Uterus (tissue), 4 donors: ENCODE results near the gene BCL2L11. TPM values are rescaled to one million over a fixed set of nuclear protein-coding genes. Genes with fewer than 3 reads are reported as not detected.

Source experiments
- DNase-seq, 2 donors: peaks; one replicate each; pipeline ENCODE4 v3.0.0-alpha.2; 2019 to 2020
- H3K27ac ChIP-seq, 2 donors: fragments of 200-600 bp; sonication (generic); 1 replicate in 1 of 2; 2 replicates in 1 of 2; pipeline ENCODE4 v1.5.1; 2016 to 2018
- H3K27me3 ChIP-seq, 2 donors: fragments of 200-600 bp; sonication (generic); one replicate each; pipeline ENCODE4 v1.5.1; 2018 to 2019; ENCODE audit warnings: control low read depth in 1 of 2
- H3K36me3 ChIP-seq, 2 donors: fragments of 200-600 bp; sonication (generic); one replicate each; pipeline ENCODE4 v1.5.1; 2019; ENCODE audit warnings: control low read depth in 1 of 2
- H3K4me1 ChIP-seq, 2 donors: fragments of 200-600 bp; sonication (generic); one replicate each; pipeline ENCODE4 v1.5.1; 2018 to 2019; ENCODE audit warnings: control low read depth in 1 of 2
- H3K4me3 ChIP-seq, 2 donors: fragments of 200-600 bp; sonication (generic); 1 replicate in 1 of 2; 2 replicates in 1 of 2; pipeline ENCODE4 v1.5.1; 2018 to 2019; ENCODE audit warnings: mild to moderate bottlenecking in 1 of 2
- H3K9me3 ChIP-seq, 2 donors: fragments of 200-600 bp; sonication (generic); one replicate each; pipeline ENCODE4 v1.5.1; 2019; ENCODE audit warnings: control low read depth in 1 of 2
- CTCF ChIP-seq, 4 experiments: fragments of 200-600 bp in 2 of 4; fragments of 450-650 bp in 2 of 4; sonication (generic) in 2 of 4; IDR thresholded peaks; one replicate each; pipeline ENCODE4 v1.5.1; 2016 to 2019; ENCODE audit warnings: antibody characterized with exemption in 4 of 4, mild to moderate bottlenecking in 2 of 4, moderate library complexity in 1 of 4
- POLR2A ChIP-seq, 2 donors: fragments of 450-650 bp; IDR thresholded peaks; one replicate each; pipeline ENCODE4 v1.6.1; 2016; ENCODE audit warnings: antibody characterized with exemption in 2 of 2, mild to moderate bottlenecking in 1 of 2, moderate library complexity in 1 of 2
- intact Hi-C: fragments of 100-400 bp; cut with DNase I; formaldehyde crosslinking; loops from one replicate; pipeline ENCODE4 v1.15.1; 2023; ENCODE audit warnings: low total_unique reads
- total RNA-seq, 4 donors: library from RNA; depleted of rRNA in 3 of 4; stranded (reverse); fragments of >200 nt in 3 of 4; gene quantifications; one replicate each; pipeline versions ENCODE4 v1.1.0 to v1.2.4, GENCODE V29; 2014 to 2023
- donor health status: DM: yes; HTN: yes; CAD: no.

Gene BCL2L11
- total RNA-seq, 4 donors from 2014 or later = 2.0 to 21.8 (median 15.4) TPM

GRCh38 chr2:111194835-111195621 lies 74.3 kb downstream of the BCL2L11 start:
- intact Hi-C loops = no loop called here
- Histone ChIP-seq H3K9me3 (no peaks in the 10 kb centered on the region), H3K36me3 (no peaks in the 10 kb centered on the region), H3K27me3 (no peaks in the 10 kb centered on the region), H3K4me1 (no peaks in the 10 kb centered on the region), H3K27ac (no peak overlapping the region), H3K4me3 (no peak overlapping the region)
- no peak for TF ChIP-seq POLR2A (IDR thresholded peaks at IDR 0.05)
- TF ChIP-seq CTCF (IDR thresholded peaks at IDR 0.05) = no peak
- no peak for DNase-seq

- H3K27ac ChIP-seq = no peak overlapping the region
- H3K9me3 ChIP-seq = no peaks in the 10 kb centered on the region
- TF ChIP-seq POLR2A (IDR thresholded peaks at IDR 0.05) (no peak), CTCF (IDR thresholded peaks at IDR 0.05) (no peak)
- H3K27me3 ChIP-seq = no peaks in the 10 kb centered on the region
- intact Hi-C loops = no loop called here
- no peak for DNase-seq
- no peaks in the 10 kb centered on the region for H3K4me1 ChIP-seq
- H3K4me3 ChIP-seq = no peak overlapping the region
- H3K36me3 ChIP-seq = no peaks in the 10 kb centered on the region
Observed at GRCh38 chr2:111196435-111196834, 75.7 kb downstream of the BCL2L11 start.

GRCh38 chr2:111198701-111199100 lies 78.0 kb downstream of the BCL2L11 start:
- no peak for DNase-seq
- Histone ChIP-seq H3K9me3 (no peaks in the 10 kb centered on the region), H3K4me1 (no peaks in the 10 kb centered on the region), H3K4me3 (no peak overlapping the region), H3K36me3 (no peaks in the 10 kb centered on the region), H3K27me3 (no peaks in the 10 kb centered on the region), H3K27ac (no peak overlapping the region)
- TF ChIP-seq POLR2A (IDR thresholded peaks at IDR 0.05) (no peak), CTCF (IDR thresholded peaks at IDR 0.05) (no peak)
- intact Hi-C loops = no loop called here

GRCh38 chr2:111199840-111200239 lies 79.1 kb downstream of the BCL2L11 start:
- H3K9me3 ChIP-seq = no peaks in the 10 kb centered on the region
- no peak overlapping the region for H3K27ac ChIP-seq
- H3K4me1 ChIP-seq = no peaks in the 10 kb centered on the region
- H3K27me3 ChIP-seq = no peaks in the 10 kb centered on the region
- DNase-seq = no peak
- H3K36me3 ChIP-seq = no peaks in the 10 kb centered on the region
- H3K4me3 ChIP-seq = no peak overlapping the region
- TF ChIP-seq CTCF (IDR thresholded peaks at IDR 0.05) (no peak), POLR2A (IDR thresholded peaks at IDR 0.05) (no peak)
- intact Hi-C loops = no loop called here

- no peaks in the 10 kb centered on the region for H3K36me3 ChIP-seq
- no peak overlapping the region for H3K27ac ChIP-seq
- no peak overlapping the region for H3K4me3 ChIP-seq
- no peak for DNase-seq
- intact Hi-C loops = no loop called here
- no peaks in the 10 kb centered on the region for H3K4me1 ChIP-seq
- H3K27me3 ChIP-seq = no peaks in the 10 kb centered on the region
- TF ChIP-seq POLR2A (IDR thresholded peaks at IDR 0.05) = no peak
- TF ChIP-seq CTCF (IDR thresholded peaks at IDR 0.05) = no peak
- no peaks in the 10 kb centered on the region for H3K9me3 ChIP-seq
Observed at GRCh38 chr2:111200333-111200881, 79.7 kb downstream of the BCL2L11 start.
